A549 (cell line): ENCODE data around the gene UNKL. TPM values are rescaled to one million over a fixed set of nuclear protein-coding genes. Genes with fewer than 3 reads are reported as not detected.

Experiments used
- ATAC-seq, 2 experiments: fragments of 200-7000 bp in 1 of 2; fragments of >200 bp in 1 of 2; cut with Nextera tagmentation in 1 of 2; cut with Tn5 transposase in 1 of 2; 3 replicates each; pipeline versions ENCODE4 v1.8.0 to v1.9.1; 2018 to 2020; ENCODE audit warnings: mild to moderate bottlenecking in 1 of 2, moderate library complexity in 1 of 2
- CTCF ChIA-PET: fragments of 300-600 bp; sonication (Branson Sonifier 250); formaldehyde crosslinking; extraction: SDS; loops from one replicate; lab custom pipeline; 2021; ENCODE audit warnings: antibody characterized with exemption, inconsistent platforms; lab: Yijun Ruan, JAX
- POLR2A ChIA-PET: fragments of 350-600 bp; formaldehyde crosslinking; extraction: SDS; loops from one replicate; lab custom pipeline; 2021; ENCODE audit warnings: antibody characterized with exemption, inconsistent platforms; lab: Yijun Ruan, JAX
- DNase-seq, 2 experiments: peaks; one replicate each; pipeline versions ENCODE4 v3.0.0 to v3.0.0-alpha.2; 2011 to 2016; ENCODE audit warnings: low read depth in 1 of 2, low spot score in 1 of 2
- FAIRE-seq: peaks from 2 replicates; lab custom pipeline; 2011; peaks lifted over from hg19 to GRCh38; lab: Jason Lieb, UNC
- H3K27ac ChIP-seq, 2 experiments: fragments of >200 bp; sonication (Bioruptor Twin); formaldehyde crosslinking; 3 replicates each; pipeline ENCODE4 v1.5.1; 2016 to 2017
- H3K4me1 ChIP-seq: fragments of >200 bp; sonication (Bioruptor Twin); formaldehyde crosslinking; 3 replicates; pipeline ENCODE4 v1.6.1; 2016
- H3K4me2 ChIP-seq: fragments of >200 bp; sonication (Bioruptor Twin); formaldehyde crosslinking; 3 replicates; pipeline ENCODE4 v1.6.1; 2016
- H3K4me3 ChIP-seq: fragments of >200 bp; sonication (Bioruptor Twin); formaldehyde crosslinking; 3 replicates; pipeline ENCODE4 v1.5.1; 2016
- H3K9me3 ChIP-seq: fragments of >200 bp; sonication (Bioruptor Twin); formaldehyde crosslinking; 3 replicates; pipeline ENCODE4 v1.6.1; 2016
- CBX2 ChIP-seq: fragments of 200-600 bp; sonication (generic); IDR thresholded peaks from 2 replicates; pipeline ENCODE4 v1.6.1; 2016; ENCODE audit warnings: low read depth, mild to moderate bottlenecking, borderline replicate concordance
- CEBPB ChIP-seq, 2 experiments: fragments of >200 bp in 1 of 2; sonication (Bioruptor Twin) in 1 of 2; formaldehyde crosslinking in 1 of 2; IDR thresholded peaks; 2 replicates each; pipeline ENCODE4 v1.6.1; 2012 to 2016
- EHMT2 ChIP-seq: fragments of 200-600 bp; sonication (generic); IDR thresholded peaks from 2 replicates; pipeline ENCODE4 v1.6.1; 2016; ENCODE audit warnings: antibody characterized with exemption, low read depth, mild to moderate bottlenecking, moderate library complexity
- ESRRA ChIP-seq: fragments of 150-350 bp; IDR thresholded peaks from 2 replicates; pipeline ENCODE4 v1.6.1; 2014; ENCODE audit warnings: mild to moderate bottlenecking, low read length, borderline replicate concordance
- FOSB ChIP-seq: fragments of 250-450 bp; sonication (Bioruptor Pico); IDR thresholded peaks from 2 replicates; pipeline ENCODE4 v1.5.0; 2020; ENCODE audit warnings: mild to moderate bottlenecking, moderate library complexity
- FOXS1 ChIP-seq: fragments of 250-450 bp; sonication (Bioruptor Pico); IDR thresholded peaks from 2 replicates; pipeline ENCODE4 v1.5.0; 2020; ENCODE audit warnings: mild to moderate bottlenecking, moderate library complexity
- GATA3 ChIP-seq: IDR thresholded peaks from 2 replicates; pipeline ENCODE4 v1.6.1; 2012; ENCODE audit warnings: borderline replicate concordance
- HEYL ChIP-seq: fragments of 250-450 bp; sonication (Bioruptor Pico); IDR thresholded peaks from 2 replicates; pipeline ENCODE4 v1.8.0; 2021; ENCODE audit warnings: mild to moderate bottlenecking, moderate library complexity
- HOXB13 ChIP-seq: fragments of 250-450 bp; sonication (Bioruptor Pico); IDR thresholded peaks from 2 replicates; pipeline ENCODE4 v1.5.0; 2020; ENCODE audit warnings: low read depth, mild to moderate bottlenecking, moderate library complexity
- JUNB ChIP-seq: fragments of >200 bp; sonication (Bioruptor Twin); formaldehyde crosslinking; IDR thresholded peaks from 2 replicates; pipeline ENCODE4 v1.6.1; 2016
- KDM5A ChIP-seq: fragments of 200-600 bp; sonication (generic); IDR thresholded peaks from 2 replicates; pipeline ENCODE4 v1.6.1; 2016; ENCODE audit warnings: antibody characterized with exemption, mild to moderate bottlenecking
- MAFK ChIP-seq: fragments of 450-650 bp; IDR thresholded peaks from 2 replicates; pipeline ENCODE4 v1.6.1; 2014; ENCODE audit not compliant: partially characterized antibody
- MYC ChIP-seq: IDR thresholded peaks from 2 replicates; pipeline ENCODE4 v1.6.1; 2012; ENCODE audit warnings: mild to moderate bottlenecking, inconsistent platforms, low read length, improper control_type of control experiment, borderline replicate concordance
- WGBS: methylation state at CpG from one replicate; pipeline ENCODE4 v1.1.6; 2017; ENCODE audit errors: missing lambda C conversion rate; 5-methylcytosine and 5-hydroxymethylcytosine counted together
- polyA plus RNA-seq, 4 experiments: library from polyadenylated mRNA; depleted of rRNA in 3 of 4; stranded (reverse); fragments of >200 nt; fragmentation: RNase III in 1 of 4; extraction: RNeasy Plus Mini Kit Qiagen cat#74134 plus additional on column Dnase treatment in 1 of 4; gene quantifications; 2 replicates in 3 of 4; 3 replicates in 1 of 4; pipeline ENCODE4 v1.2.3, GENCODE V29; 2011 to 2017
- TF ChIP-seq, protein P1 (sequence below): fragments of >200 bp; sonication (Bioruptor Twin); formaldehyde crosslinking; IDR thresholded peaks from 2 replicates; pipeline ENCODE4 v1.6.1; 2016
- TF ChIP-seq, protein P2 (sequence below): fragments of 250-450 bp; sonication (Bioruptor Pico); IDR thresholded peaks from 2 replicates; pipeline ENCODE4 v1.5.0; 2021; ENCODE audit warnings: mild to moderate bottlenecking, moderate library complexity, borderline replicate concordance
- TF ChIP-seq, protein P3 (sequence below): IDR thresholded peaks from 2 replicates; pipeline ENCODE4 v1.6.1; 2012; ENCODE audit warnings: low read depth, borderline replicate concordance

The UNKL gene
- polyA plus RNA-seq, 2 of the 4 experiments (the other 2 are of a cell fraction): 20.7 to 37.6 TPM

DNA sequence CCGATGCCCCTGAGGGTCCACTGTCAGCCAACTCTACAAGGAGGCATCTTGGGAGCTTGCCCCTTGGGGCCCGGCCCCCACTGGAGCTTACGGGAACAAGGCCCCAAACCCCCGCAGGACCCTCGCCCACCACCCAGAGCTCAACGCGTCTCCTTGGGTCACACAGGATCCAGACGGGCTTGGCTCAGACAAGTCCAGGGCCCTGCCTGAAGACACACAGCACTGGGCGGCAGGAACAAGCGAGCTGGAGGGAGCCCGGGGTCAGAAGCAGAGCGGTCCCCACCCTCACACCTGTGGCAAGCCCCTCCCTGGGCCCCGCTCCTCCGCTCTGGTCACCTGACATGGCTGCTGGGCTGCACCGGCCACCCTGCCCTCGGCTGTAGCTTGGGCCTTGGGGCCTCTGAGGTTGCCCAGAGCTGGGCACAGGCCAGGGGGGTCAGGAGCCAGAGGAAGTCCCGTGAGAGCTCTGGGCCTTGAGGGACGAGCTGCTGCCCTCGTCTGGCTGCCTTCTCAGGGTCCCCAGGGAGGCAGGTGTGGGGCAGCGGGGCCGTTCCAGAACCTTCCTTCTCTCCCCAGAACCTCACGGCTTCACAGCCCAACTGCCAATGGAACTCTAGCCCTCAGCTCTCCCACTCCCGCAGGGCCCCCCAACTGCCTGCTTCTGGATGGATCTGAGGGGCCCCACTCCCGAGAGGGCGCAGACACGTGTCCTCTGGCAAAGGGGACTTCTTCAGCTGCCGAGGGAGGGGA lies 29.7 kb upstream of the UNKL start, which contains the start of gene CCDC154:
TSS of gene CCDC154 (minus strand) at position 577 of the 750 bp plus-strand sequence. CDS start at position 343, 234 bp downstream.
- ATAC-seq: peak in 1 of 2 experiments; percentile 4; a peak in 2 of 6 replicates
- Histone ChIP-seq H3K4me3 (no peak within 1 kb of the TSS), H3K4me2 (no peak within 1 kb of the TSS), H3K9me3 (no peaks in the 10 kb centered on the region), H3K4me1 (no peaks in the 10 kb centered on the region), H3K27ac (no peak within 1 kb of the TSS)
- no peak for TF ChIP-seq ESRRA
- TF ChIP-seq, protein P1, sequence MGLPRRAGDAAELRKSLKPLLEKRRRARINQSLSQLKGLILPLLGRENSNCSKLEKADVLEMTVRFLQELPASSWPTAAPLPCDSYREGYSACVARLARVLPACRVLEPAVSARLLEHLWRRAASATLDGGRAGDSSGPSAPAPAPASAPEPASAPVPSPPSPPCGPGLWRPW: no peak
- no peak for DNase-seq
- no peak for FAIRE-seq
- ChIA-PET POLR2A (no interaction called here), CTCF (interaction anchor here (0.5 to 9.2 kb wide), 5 partner anchors 11 to 141 kb away, joined by 3 to 57 read pairs (median 3); partner anchors contain the start of gene UQCC4)
- 93% methylated on average over 11 of the region's 27 CpGs for WGBS

DNA sequence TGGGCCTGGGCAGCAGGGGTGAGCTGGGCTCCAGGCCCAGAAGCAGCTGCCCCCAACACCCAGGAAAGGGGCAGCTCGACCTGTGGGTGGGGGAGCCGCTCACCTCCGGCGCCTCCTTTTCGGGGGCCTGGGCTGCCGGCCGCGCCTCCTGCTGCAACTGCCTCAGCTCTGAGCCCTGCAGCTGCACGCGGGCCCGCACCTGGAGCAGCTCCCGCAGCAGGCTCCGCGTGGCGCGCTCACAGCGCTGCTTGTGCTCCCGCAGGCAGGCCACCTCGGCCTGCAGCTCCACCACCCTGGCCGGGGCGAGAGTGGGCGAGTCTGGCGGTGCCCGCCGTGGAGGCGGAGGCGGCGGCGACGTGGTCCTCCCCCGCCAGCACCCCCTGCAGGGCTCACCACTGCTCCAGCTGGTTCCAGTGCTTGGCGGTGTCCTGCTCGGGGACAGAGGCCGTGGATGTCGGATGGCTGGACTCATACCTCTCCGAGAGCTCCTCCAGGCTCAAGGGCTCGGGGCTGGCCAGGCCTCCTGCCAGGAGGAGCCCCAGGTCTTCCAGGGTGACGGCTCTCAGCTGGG lies 29.0 kb upstream of the UNKL start:
- Histone ChIP-seq H3K27ac (no peak overlapping the region), H3K4me2 (no peak overlapping the region), H3K9me3 (no peaks in the 10 kb centered on the region), H3K4me1 (no peaks in the 10 kb centered on the region), H3K4me3 (no peak overlapping the region)
- DNase-seq: no peak
- CTCF ChIA-PET: interaction anchor here (0.5 to 9.2 kb wide), 4 partner anchors 11 to 141 kb away, joined by 3 to 57 read pairs (median 4); no protein-coding TSS in a partner anchor
- 89% methylated on average over 13 of the region's 38 CpGs for WGBS
- TF ChIP-seq CEBPB (IDR thresholded peaks at IDR 0.05) (no peak), KDM5A (no peak), MYC (no peak), MAFK (no peak), CBX2 (no peak), FOSB (CRISPR knock-in tag) (no peak), GATA3 (no peak), HOXB13 (CRISPR knock-in tag) (no peak), EHMT2 (no peak), JUNB (no peak), FOXS1 (CRISPR knock-in tag) (no peak)
- TF ChIP-seq, protein P2, sequence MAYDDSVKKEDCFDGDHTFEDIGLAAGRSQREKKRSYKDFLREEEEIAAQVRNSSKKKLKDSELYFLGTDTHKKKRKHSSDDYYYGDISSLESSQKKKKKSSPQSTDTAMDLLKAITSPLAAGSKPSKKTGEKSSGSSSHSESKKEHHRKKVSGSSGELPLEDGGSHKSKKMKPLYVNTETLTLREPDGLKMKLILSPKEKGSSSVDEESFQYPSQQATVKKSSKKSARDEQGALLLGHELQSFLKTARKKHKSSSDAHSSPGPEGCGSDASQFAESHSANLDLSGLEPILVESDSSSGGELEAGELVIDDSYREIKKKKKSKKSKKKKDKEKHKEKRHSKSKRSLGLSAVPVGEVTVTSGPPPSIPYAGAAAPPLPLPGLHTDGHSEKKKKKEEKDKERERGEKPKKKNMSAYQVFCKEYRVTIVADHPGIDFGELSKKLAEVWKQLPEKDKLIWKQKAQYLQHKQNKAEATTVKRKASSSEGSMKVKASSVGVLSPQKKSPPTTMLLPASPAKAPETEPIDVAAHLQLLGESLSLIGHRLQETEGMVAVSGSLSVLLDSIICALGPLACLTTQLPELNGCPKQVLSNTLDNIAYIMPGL (CRISPR knock-in tag): no peak
- TF ChIP-seq, protein P3, sequence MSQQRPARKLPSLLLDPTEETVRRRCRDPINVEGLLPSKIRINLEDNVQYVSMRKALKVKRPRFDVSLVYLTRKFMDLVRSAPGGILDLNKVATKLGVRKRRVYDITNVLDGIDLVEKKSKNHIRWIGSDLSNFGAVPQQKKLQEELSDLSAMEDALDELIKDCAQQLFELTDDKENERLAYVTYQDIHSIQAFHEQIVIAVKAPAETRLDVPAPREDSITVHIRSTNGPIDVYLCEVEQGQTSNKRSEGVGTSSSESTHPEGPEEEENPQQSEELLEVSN: no peak
- POLR2A ChIA-PET: no interaction called here
- FAIRE-seq: no peak
- ATAC-seq: peak; percentile 3 to 11; a peak in 3 of 6 replicates

DNA sequence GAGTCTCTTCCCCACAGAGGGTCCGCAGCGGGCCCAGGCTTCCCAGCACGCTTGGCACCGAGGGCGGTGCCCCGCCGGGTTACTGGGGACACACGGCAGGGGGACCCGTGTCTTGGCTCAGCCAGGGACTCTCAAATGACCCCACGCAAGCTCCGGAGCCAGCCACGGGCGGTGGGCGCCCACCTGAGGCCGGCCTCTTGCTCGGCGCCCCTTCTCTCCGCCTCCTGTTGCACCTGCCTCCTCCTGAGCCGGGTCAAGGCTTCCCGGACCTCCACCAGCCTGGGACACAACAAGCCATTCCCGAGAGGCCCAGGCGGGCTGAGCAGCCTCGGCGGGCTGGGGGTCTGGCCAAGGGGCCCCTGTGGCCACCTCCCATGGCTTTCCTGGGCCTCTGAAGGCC lies 28.2 kb upstream of the UNKL start:
- no peak for TF ChIP-seq HEYL
- no peak for TF ChIP-seq CBX2
- Histone ChIP-seq H3K9me3 (no peaks in the 10 kb centered on the region), H3K4me1 (no peaks in the 10 kb centered on the region), H3K4me3 (no peak overlapping the region), H3K27ac (no peak overlapping the region), H3K4me2 (no peak overlapping the region)
- ChIA-PET CTCF (interaction anchor here (9.2 kb wide), 1 partner anchor 16 kb away, joined by 57 read pairs; no protein-coding TSS in a partner anchor), POLR2A (no interaction called here)
- ATAC-seq (no peak), DNase-seq (no peak), FAIRE-seq (no peak)
- WGBS: 66% methylated on average over 20 of the region's 24 CpGs
